Glomerular visceral epithelial cell (primary cell): ENCODE data around the gene ARFGAP2.
A peak's percentile ranks its signal among the peaks of the same experiment; 100 is the strongest.

Experiments used
- DNase-seq: peaks from one replicate; pipeline ENCODE4 v3.0.0-alpha.2; 2016; ENCODE audit errors: extremely low spot score

The ARFGAP2 gene

GRCh38 chr11:47187723-47188122 is 11.0 kb upstream of the ARFGAP2 start:
- no peak for DNase-seq

- DNase-seq: peak; percentile 32
Observed at GRCh38 chr11:47186700-47187695, 10.3 kb upstream of the ARFGAP2 start.

- peak; percentile 71 for DNase-seq
Observed at GRCh38 chr11:47186076-47186699, 9.5 kb upstream of the ARFGAP2 start, which contains the start of gene PACSIN3. Gene PACSIN3, minus strand, starts transcription at chr11:47186434. Its CDS starts 3,707 bp downstream, at chr11:47182727.

- peak; percentile 72 for DNase-seq
Observed at GRCh38 chr11:47185305-47186075, 8.8 kb upstream of the ARFGAP2 start.

GRCh38 chr11:47184711-47185304 is 8.1 kb upstream of the ARFGAP2 start:
- no peak for DNase-seq

GRCh38 chr11:47183969-47184368 is 7.3 kb upstream of the ARFGAP2 start:
- no peak for DNase-seq

GRCh38 chr11:47183031-47183856 is 6.6 kb upstream of the ARFGAP2 start:
- no peak for DNase-seq

GRCh38 chr11:47182380-47182779 is 5.7 kb upstream of the ARFGAP2 start:
- no peak for DNase-seq

- no peak for DNase-seq
Observed at GRCh38 chr11:47181271-47181670, 4.6 kb upstream of the ARFGAP2 start.

- no peak for DNase-seq
Observed at GRCh38 chr11:47180006-47180787, 3.5 kb upstream of the ARFGAP2 start.

- peak; percentile 52 for DNase-seq
Observed at GRCh38 chr11:47179655-47179991, 2.9 kb upstream of the ARFGAP2 start.

GRCh38 chr11:47178737-47179654 is 2.3 kb upstream of the ARFGAP2 start:
- DNase-seq: no peak

GRCh38 chr11:47178316-47178715 is 1.6 kb upstream of the ARFGAP2 start:
- no peak for DNase-seq

- no peak for DNase-seq
Observed at GRCh38 chr11:47177846-47178245, 1.2 kb upstream of the ARFGAP2 start.

- DNase-seq: peak; percentile 64
Observed at GRCh38 chr11:47177229-47177845, 658 bp upstream of the ARFGAP2 start.

- no peak for DNase-seq
Observed at GRCh38 chr11:47175746-47176327, 842 bp downstream of the ARFGAP2 start.

GRCh38 chr11:47172740-47173336 is 3.8 kb downstream of the ARFGAP2 start:
- no peak for DNase-seq

GRCh38 chr11:47171856-47172255 is 4.8 kb downstream of the ARFGAP2 start:
- no peak for DNase-seq
